Pancreas (tissue), 10 donors: ENCODE data around the gene OXSR1. TPM values are rescaled to one million over a fixed set of nuclear protein-coding genes. Genes with fewer than 3 reads are reported as not detected.

Source experiments
- ATAC-seq, 4 donors: fragments of 200-7000 bp; cut with Tn5 transposase; one replicate each; pipeline versions ENCODE4 v1.8.0 to v1.9.1; 2020; ENCODE audit warnings: mild to moderate bottlenecking in 4 of 4, moderate library complexity in 4 of 4
- DNase-seq, 6 donors: peaks; one replicate each; pipeline ENCODE4 v3.0.0-alpha.2; 2020
- FAIRE-seq: peaks from 2 replicates; lab custom pipeline; 2012; peaks lifted over from hg19 to GRCh38; lab: Jason Lieb, UNC
- H3K27ac ChIP-seq, 4 donors: fragments of 200-600 bp; sonication (generic); 1 replicate in 3 of 4; 2 replicates in 1 of 4; pipeline versions ENCODE4 v1.5.0 to v1.8.0; 2020
- H3K27me3 ChIP-seq, 4 donors: fragments of 200-600 bp; one replicate each; pipeline ENCODE4 v1.8.0; 2021
- H3K36me3 ChIP-seq, 3 donors: fragments of 200-600 bp; sonication (generic) in 1 of 3; one replicate each; pipeline versions ENCODE4 v1.5.0 to v1.8.0; 2020 to 2021
- H3K4me1 ChIP-seq, 3 donors: fragments of 200-600 bp; one replicate each; pipeline ENCODE4 v1.8.0; 2021
- H3K4me3 ChIP-seq, 4 donors: fragments of 200-600 bp; sonication (generic) in 2 of 4; one replicate each; pipeline versions ENCODE4 v1.5.0 to v1.8.0; 2020 to 2021
- H3K9me3 ChIP-seq, 4 donors: fragments of 200-600 bp; one replicate each; pipeline ENCODE4 v1.8.0; 2021
- CTCF ChIP-seq, 4 donors: fragments of 200-600 bp; sonication (generic) in 3 of 4; IDR thresholded peaks; one replicate each; pipeline versions ENCODE4 v1.5.0 to v1.8.0; 2021; ENCODE audit warnings: antibody characterized with exemption in 4 of 4
- WGBS, 2 donors: extraction: QIAGEN DNeasy Blood & Tissue Kit; methylation state at CpG; one replicate each; pipeline ENCODE4 v1.1.7; 2013; 5-methylcytosine and 5-hydroxymethylcytosine counted together
- intact Hi-C, 3 donors: fragments of 100-400 bp; cut with DNase I; formaldehyde crosslinking; loops; one replicate each; pipeline versions ENCODE4 v1.11.1 to v1.14.2; 2022
- polyA plus RNA-seq, 2 donors: library from polyadenylated mRNA; stranded (reverse); fragments of 200-250 nt; gene quantifications; one replicate each; pipeline ENCODE4 v1.2.3, GENCODE V29; 2013
- total RNA-seq, 6 donors: library from RNA; stranded (reverse); fragmentation: NEBNext Ultra II Directional in 4 of 6; extraction: Animal tissue kit (Norgen Biotek cat#: 25700) in 4 of 6; gene quantifications; one replicate each; pipeline versions ENCODE4 v1.2.1 to v1.2.4, GENCODE V29; 2021 to 2023
- donor health status: healthy with polysubstance abuse.
- donor health status: DM: no; HTN: no; CAD: no; lungs with moderate emphysema.
- donor health status: DM: no; HTN: no; CAD: no.
- donor health status: control.
- donor health status: control.
- donor health status: Bipolar disorder and iron deficiency.
- donor health status: DM: yes; HTN: yes; CAD: no.
- donor health status: DM: no; HTN: no; CAD: no.
- donor health status: DM: no; HTN: no; CAD: no.
- donor health status: DM: yes; HTN: yes; CAD: no.

OXSR1 gene
- total and polyA plus RNA-seq, 8 donors, result 6.3 to 16.0 (median 10.4) TPM

GRCh38 chr3:38255627-38256026, 90.3 kb downstream of the OXSR1 start:
- WGBS, 2 donors, result 82 to 83% methylated on average over 1 of the region's 1 CpG
- intact Hi-C loops, result no loop called here
- Histone ChIP-seq H3K4me1 (peaks cover 0 to 5% (median 0%) of the 10 kb centered on the region in 3 donors), H3K27me3 (no peaks in the 10 kb centered on the region), H3K4me3 (no peak overlapping the region), H3K36me3 (peaks cover 0 to 27% (median 0%) of the 10 kb centered on the region in 3 donors), H3K27ac (no peak overlapping the region), H3K9me3 (no peaks in the 10 kb centered on the region)
- DNase-seq (no peak), FAIRE-seq (no peak), ATAC-seq (peak in 2 of 4 donors; percentile 24 to 29)
- TF ChIP-seq CTCF (IDR thresholded peaks at IDR 0.05), result no peak

GRCh38 chr3:38257583-38257982, 92.2 kb downstream of the OXSR1 start:
- no peak overlapping the region for H3K27ac ChIP-seq
- DNase-seq (no peak), FAIRE-seq (no peak), ATAC-seq (no peak)
- no peaks in the 10 kb centered on the region for H3K9me3 ChIP-seq
- H3K4me3 ChIP-seq, result no peak overlapping the region
- no peaks in the 10 kb centered on the region for H3K27me3 ChIP-seq
- 38 to 41% methylated on average over 1 of the region's 1 CpG for WGBS, 2 donors
- TF ChIP-seq CTCF (IDR thresholded peaks at IDR 0.05), result no peak
- peaks cover 0 to 17% (median 0%) of the 10 kb centered on the region in 3 donors for H3K36me3 ChIP-seq
- intact Hi-C loops, result no loop called here
- H3K4me1 ChIP-seq, result peaks cover 0 to 5% (median 0%) of the 10 kb centered on the region in 3 donors

GRCh38 chr3:38260474-38260873, 95.1 kb downstream of the OXSR1 start:
- no peak for FAIRE-seq
- H3K4me3 ChIP-seq, result no peak overlapping the region
- intact Hi-C loops, result no loop called here
- H3K4me1 ChIP-seq, result peaks cover 0 to 5% (median 0%) of the 10 kb centered on the region in 3 donors
- H3K27me3 ChIP-seq, result no peaks in the 10 kb centered on the region
- no peak for DNase-seq
- TF ChIP-seq CTCF (IDR thresholded peaks at IDR 0.05), result no peak
- H3K9me3 ChIP-seq, result no peaks in the 10 kb centered on the region
- no peak overlapping the region for H3K27ac ChIP-seq
- no peaks in the 10 kb centered on the region for H3K36me3 ChIP-seq
- WGBS, 2 donors, result 92 to 98% methylated on average over 2 of the region's 2 CpGs
- ATAC-seq, result no peak

- intact Hi-C loops, result no loop called here
- 0% methylated on average over 1 of the region's 1 CpG for WGBS, 2 donors
- Histone ChIP-seq H3K36me3 (no peaks in the 10 kb centered on the region), H3K27me3 (no peaks in the 10 kb centered on the region), H3K27ac (no peak overlapping the region), H3K4me1 (no peaks in the 10 kb centered on the region), H3K9me3 (no peaks in the 10 kb centered on the region), H3K4me3 (no peak overlapping the region)
- FAIRE-seq (no peak), ATAC-seq (peak in 3 of 4 donors; percentile 43 to 84 (median 76)), DNase-seq (no peak)
- TF ChIP-seq CTCF (IDR thresholded peaks at IDR 0.05), result no peak
These were observed 99.0 kb downstream of the OXSR1 start for GRCh38 chr3:38264353-38264771.

- 63 to 78% methylated on average over 1 of the region's 1 CpG for WGBS, 2 donors
- no peak for TF ChIP-seq CTCF (IDR thresholded peaks at IDR 0.05)
- Histone ChIP-seq H3K4me3 (no peak overlapping the region), H3K27ac (no peak overlapping the region), H3K4me1 (no peaks in the 10 kb centered on the region), H3K27me3 (no peaks in the 10 kb centered on the region), H3K9me3 (no peaks in the 10 kb centered on the region), H3K36me3 (no peaks in the 10 kb centered on the region)
- ATAC-seq (no peak), DNase-seq (no peak), FAIRE-seq (no peak)
- intact Hi-C loops, result no loop called here
These were observed 99.4 kb downstream of the OXSR1 start for GRCh38 chr3:38264779-38265178.
